Stimulated activated CD4-positive, alpha-beta T cell treated with anti-CD3 and anti-CD28 coated beads, Interleukin-15, amount 100 ng/mL, for 48 hours (primary cell): ENCODE measurements around the gene RPL23.
A peak's percentile ranks its signal among the peaks of the same experiment; 100 is the strongest.

Experiments
- DNase-seq, 2 donors: peaks; one replicate each; pipeline ENCODE4 v3.0.0-alpha.2; 2020; ENCODE audit warnings: low read depth in 2 of 2

Gene RPL23

DNA sequence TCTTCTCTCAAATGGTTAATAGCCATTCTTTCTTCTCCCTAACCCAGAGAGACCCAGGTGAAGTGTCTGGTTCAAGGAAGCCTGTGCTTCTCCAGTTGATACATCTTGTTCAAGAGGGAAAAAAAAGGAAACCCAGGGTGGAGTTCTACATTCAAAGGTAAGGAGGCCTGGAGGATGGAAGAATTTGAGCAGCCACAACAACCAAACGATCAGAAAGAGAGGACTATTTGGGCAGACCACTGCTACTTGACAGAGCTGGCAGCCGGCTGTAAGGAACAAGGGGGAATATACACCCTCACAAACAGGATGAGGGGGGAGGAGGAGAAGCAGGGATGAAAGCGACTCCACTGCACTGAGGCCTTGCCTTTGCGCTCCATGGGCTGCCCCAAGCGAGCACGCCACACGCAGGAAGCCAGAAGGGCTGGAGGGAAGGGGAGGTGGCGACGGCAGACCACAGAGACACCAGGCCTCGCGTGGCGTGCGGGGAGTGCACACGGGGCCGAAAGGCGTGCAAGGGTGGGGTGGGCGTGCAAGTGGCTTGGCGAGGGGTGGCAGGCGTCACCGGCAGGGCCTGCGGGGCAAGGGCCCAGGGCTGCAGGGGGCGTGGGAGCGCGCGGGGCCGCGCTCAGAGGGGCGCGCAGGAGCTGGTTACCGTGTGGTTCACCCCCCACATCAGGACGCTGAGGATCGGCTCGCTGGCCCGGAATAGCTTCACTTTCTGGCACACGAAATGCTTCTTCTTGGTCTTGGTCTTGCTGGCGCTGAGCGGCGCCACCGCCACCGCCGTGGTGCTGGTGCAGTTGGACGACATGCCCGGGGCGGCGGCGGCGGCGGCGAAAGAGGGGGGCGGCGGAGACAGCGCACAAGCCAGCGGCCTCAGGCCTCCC is 54.7 kb downstream of the RPL23 start:
- peak; percentile 18 to 22 for DNase-seq
